ENCODE results near the gene SORCS2. TPM values are rescaled to one million over a fixed set of nuclear protein-coding genes. Genes with fewer than 3 reads are reported as not detected.

Gene SORCS2
- total and polyA plus RNA-seq, 2 donors (not counting 1 experiment from before 2014, with no cell fraction given), result not detected

DNA sequence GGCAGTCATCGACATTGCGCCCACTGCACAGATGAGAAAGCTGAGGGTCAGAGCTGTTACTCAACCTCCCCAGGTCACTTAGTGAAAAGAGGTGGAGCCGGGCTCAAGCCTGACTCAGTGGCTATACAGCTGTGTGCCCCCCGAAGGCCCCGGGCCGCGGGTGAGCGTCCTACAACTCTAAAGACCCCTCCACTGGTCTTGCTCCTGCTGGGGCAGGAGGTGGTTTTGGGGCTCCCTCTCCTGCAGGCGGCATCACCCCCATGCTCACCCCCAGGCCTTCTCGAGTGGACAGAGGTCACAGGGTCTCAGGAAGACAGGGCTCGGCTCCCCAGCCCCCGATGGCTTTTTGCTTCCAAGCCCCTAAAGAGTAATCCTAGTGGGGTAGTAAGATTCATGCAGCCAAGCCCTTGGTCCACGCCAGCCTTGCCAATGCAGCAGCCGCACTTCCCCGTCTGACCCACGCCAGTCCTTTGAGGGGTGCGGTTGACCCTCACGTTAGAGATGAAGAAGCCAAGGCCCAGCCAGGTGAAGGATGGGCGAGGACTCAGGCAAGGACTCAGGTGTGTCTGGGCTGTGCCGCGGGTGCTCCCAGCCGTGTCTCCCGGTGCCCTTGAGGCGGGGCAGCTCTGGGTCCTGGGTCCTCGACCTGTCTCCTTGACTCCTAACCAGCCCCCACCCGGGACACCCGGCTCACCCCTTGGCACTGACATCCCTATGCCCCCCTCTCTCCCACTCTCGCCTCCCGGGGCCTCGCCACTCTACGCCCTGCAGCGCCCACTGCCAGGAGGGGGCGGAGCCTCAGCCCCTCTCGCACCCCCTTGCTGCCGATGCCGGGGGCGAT lies 547.0 kb downstream of the SORCS2 start:
- no peak overlapping the region for H2AFZ ChIP-seq (ENCODE audit: insufficient read depth, low read depth, low read length, poor library complexity, severe bottlenecking)
- Mint-ChIP-seq H3K27me3 (no peaks in the 10 kb centered on the region), H3K4me1 (no peaks in the 10 kb centered on the region), H3K4me3 (no peak overlapping the region), H3K9me3 (ENCODE audit: insufficient read depth) (no peaks in the 10 kb centered on the region), H3K27ac (no peak overlapping the region)
- no peak overlapping the region for H3K4me3 ChIP-seq (ENCODE audit: control extremely low read depth in 1 of 5, extremely low read depth in 1 of 5, insufficient read depth in 1 of 5, low read depth in 2 of 5, low read length in 4 of 5)
- H3K9ac ChIP-seq (ENCODE audit: low read length), result no peak overlapping the region
- no peak overlapping the region for H3K4me2 ChIP-seq (replicated peaks; ENCODE audit: low read depth, low read length, poor library complexity, severe bottlenecking)
- DNase-seq (no peak), ATAC-seq (ENCODE audit: low read depth) (no peak)
- WGBS (ENCODE audit: insufficient coverage), result 90% methylated on average over 30 of the region's 37 CpGs
- H3K4me1 ChIP-seq (ENCODE audit: control insufficient read depth in 2 of 2, insufficient read depth in 2 of 2, low read length in 2 of 2), result no peaks in the 10 kb centered on the region
- intact Hi-C loops (cut with micrococcal nuclease), result no loop called here
- no peaks in the 10 kb centered on the region for H3K79me2 ChIP-seq (ENCODE audit: control insufficient read depth, insufficient read depth, low read length)
- no peak for TF ChIP-seq EZH2 (IDR thresholded peaks at IDR 0.05; ENCODE audit: borderline replicate concordance, insufficient read depth, low read depth, low read length, poor library complexity, severe bottlenecking)
- TF ChIP-seq, protein P1, sequence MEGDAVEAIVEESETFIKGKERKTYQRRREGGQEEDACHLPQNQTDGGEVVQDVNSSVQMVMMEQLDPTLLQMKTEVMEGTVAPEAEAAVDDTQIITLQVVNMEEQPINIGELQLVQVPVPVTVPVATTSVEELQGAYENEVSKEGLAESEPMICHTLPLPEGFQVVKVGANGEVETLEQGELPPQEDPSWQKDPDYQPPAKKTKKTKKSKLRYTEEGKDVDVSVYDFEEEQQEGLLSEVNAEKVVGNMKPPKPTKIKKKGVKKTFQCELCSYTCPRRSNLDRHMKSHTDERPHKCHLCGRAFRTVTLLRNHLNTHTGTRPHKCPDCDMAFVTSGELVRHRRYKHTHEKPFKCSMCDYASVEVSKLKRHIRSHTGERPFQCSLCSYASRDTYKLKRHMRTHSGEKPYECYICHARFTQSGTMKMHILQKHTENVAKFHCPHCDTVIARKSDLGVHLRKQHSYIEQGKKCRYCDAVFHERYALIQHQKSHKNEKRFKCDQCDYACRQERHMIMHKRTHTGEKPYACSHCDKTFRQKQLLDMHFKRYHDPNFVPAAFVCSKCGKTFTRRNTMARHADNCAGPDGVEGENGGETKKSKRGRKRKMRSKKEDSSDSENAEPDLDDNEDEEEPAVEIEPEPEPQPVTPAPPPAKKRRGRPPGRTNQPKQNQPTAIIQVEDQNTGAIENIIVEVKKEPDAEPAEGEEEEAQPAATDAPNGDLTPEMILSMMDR (IDR thresholded peaks at IDR 0.05), result no peak
- H3K27me3 ChIP-seq (replicated peaks in 1 of 4; ENCODE audit: control extremely low read depth in 1 of 4, control insufficient read depth in 3 of 4, insufficient read depth in 4 of 4, low read length in 3 of 4), result no peaks in the 10 kb centered on the region
- ChIA-PET POLR2A (no interaction called here), CTCF (no interaction called here)
- H3K36me3 ChIP-seq (replicated peaks in 1 of 2; ENCODE audit: control extremely low read depth in 1 of 2, control insufficient read depth in 1 of 2, extremely low read depth in 1 of 2, insufficient read depth in 2 of 2, low read length in 1 of 2), result no peaks in the 10 kb centered on the region
- H3K27ac ChIP-seq (ENCODE audit: low read length in 2 of 2), result no peak overlapping the region
- H4K20me1 ChIP-seq (ENCODE audit: control insufficient read depth, insufficient read depth, low read length, poor library complexity, severe bottlenecking), result no peaks in the 10 kb centered on the region
- H3K9me3 ChIP-seq (ENCODE audit: control extremely low read depth in 1 of 3, control insufficient read depth in 2 of 3, insufficient read depth in 1 of 3, low read length in 2 of 3), result peaks cover 0 to 24% (median 0%) of the 10 kb centered on the region in 3 donors
